ENCODE results near the gene ATL1. TPM values are rescaled to one million over a fixed set of nuclear protein-coding genes. Genes with fewer than 3 reads are reported as not detected.

The ATL1 gene
- total and polyA plus RNA-seq, 2 of the 4 experiments (the other 2 are of a cell fraction) = 6.0 to 12.2 TPM

GRCh38 chr14:50533241-50533705 lies 26.7 kb upstream of the ATL1 start (continued):
- TF ChIP-seq ELK1 (IDR thresholded peaks at IDR 0.05; ENCODE audit: borderline replicate concordance, low read depth, low read length) (no peak), FOS (IDR thresholded peaks at IDR 0.05; ENCODE audit: low read depth, low read length) (no peak), RFX5 (IDR thresholded peaks at IDR 0.05; ENCODE audit: low read depth, low read length) (no peak), USF2 (IDR thresholded peaks at IDR 0.05; ENCODE audit: low read depth, low read length) (no peak), NFE2L2 (IDR thresholded peaks at IDR 0.05; ENCODE audit: low read depth, low read length) (no peak)

Data from IMR-90 (cell line).